AG10803 (cell line): Measurements from ENCODE around the gene UBXN10.

Experiments
- DNase-seq: peaks from one replicate; pipeline ENCODE4 v3.0.0; 2010; ENCODE audit warnings: low read depth
- H3K4me3 ChIP-seq: 2 replicates; pipeline ENCODE4 v1.5.1; 2011; ENCODE audit warnings: mild to moderate bottlenecking, low read length, control low read depth
- TF ChIP-seq, protein P1 (sequence below): conservative IDR thresholded peaks from 2 replicates; pipeline ENCODE4 v1.5.1; 2011; ENCODE audit warnings: mild to moderate bottlenecking, low read length, control low read depth, inconsistent platforms

Gene UBXN10, protein sequence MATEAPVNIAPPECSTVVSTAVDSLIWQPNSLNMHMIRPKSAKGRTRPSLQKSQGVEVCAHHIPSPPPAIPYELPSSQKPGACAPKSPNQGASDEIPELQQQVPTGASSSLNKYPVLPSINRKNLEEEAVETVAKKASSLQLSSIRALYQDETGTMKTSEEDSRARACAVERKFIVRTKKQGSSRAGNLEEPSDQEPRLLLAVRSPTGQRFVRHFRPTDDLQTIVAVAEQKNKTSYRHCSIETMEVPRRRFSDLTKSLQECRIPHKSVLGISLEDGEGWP

DNA sequence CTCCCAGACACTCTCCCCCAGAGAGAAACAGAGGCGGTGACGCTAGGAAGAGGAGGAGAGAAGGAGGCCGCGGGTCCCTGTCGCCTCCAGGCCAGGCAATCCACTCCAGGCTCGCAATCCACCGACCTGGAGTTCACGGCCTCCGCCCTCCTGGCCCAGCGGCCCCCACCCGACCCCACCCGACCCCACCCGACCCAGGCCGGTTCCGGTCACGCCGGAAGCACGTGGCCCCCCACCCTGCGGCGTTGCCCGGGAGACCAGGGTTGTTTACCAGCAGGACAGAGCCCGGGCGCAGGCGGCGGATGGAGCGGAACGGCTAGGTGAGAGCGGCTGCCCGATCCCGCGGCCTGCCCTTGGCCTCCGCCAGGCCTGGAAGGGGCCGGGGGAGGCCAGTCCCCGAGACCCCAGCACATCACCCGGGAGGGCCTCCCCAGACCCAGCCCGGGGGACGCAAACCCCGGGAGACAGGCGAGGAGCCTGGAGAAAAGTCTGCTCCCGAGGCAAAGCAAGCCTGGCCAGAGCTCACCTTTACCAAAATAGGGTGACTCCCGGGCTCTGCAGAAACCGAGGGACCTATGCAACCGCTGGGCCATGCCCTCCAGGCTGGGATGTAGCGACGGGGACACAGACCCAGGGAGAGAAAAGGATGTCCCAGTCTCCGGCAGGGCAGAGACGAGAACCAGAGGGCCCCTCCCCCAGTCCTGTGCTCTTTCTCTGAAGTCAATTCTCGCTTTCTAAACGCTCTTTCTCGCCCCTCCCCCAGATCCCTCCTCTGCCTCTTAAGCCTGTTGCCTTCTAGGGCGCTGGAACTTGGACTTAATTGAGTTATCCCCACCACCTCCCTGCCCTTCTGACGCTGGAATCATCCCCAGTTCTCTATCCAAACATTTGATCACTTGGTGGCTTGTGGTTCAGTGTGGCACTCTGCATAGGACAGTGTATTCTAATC, at the start of gene UBXN10, which contains the start of gene PLA2G2C:
Gene UBXN10 (plus strand): TSS at position 263 of the 949 bp plus-strand sequence. CDS start 4,466 bp downstream, outside the sequence.
Gene PLA2G2C (minus strand): TSS at position 685 of the 949 bp plus-strand sequence. CDS start 9,155 bp downstream, outside the sequence.
- no peak within 1 kb of the TSS for H3K4me3 ChIP-seq
- DNase-seq: no peak
- TF ChIP-seq, protein P1, sequence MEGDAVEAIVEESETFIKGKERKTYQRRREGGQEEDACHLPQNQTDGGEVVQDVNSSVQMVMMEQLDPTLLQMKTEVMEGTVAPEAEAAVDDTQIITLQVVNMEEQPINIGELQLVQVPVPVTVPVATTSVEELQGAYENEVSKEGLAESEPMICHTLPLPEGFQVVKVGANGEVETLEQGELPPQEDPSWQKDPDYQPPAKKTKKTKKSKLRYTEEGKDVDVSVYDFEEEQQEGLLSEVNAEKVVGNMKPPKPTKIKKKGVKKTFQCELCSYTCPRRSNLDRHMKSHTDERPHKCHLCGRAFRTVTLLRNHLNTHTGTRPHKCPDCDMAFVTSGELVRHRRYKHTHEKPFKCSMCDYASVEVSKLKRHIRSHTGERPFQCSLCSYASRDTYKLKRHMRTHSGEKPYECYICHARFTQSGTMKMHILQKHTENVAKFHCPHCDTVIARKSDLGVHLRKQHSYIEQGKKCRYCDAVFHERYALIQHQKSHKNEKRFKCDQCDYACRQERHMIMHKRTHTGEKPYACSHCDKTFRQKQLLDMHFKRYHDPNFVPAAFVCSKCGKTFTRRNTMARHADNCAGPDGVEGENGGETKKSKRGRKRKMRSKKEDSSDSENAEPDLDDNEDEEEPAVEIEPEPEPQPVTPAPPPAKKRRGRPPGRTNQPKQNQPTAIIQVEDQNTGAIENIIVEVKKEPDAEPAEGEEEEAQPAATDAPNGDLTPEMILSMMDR: no peak

DNA sequence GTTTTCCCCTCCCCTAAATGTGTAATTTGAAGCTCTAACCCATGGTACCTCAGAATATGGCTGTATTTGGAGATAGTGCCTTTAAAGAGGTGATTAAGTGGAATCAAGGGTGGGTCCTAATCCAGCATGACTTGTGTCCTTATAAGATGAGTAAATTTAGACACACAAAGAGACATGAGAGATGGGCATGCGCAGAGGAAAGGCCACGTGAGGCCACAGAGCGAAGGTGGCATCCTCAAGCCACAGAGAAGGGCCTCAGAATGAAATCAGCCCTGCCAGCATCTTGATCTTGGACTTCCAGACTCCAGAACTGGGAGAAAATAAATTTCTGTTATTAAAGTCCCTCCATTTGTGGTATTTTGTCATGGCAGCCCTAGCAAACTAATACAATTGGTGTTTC, 49.6 kb upstream of the UBXN10 start:
- no peak overlapping the region for H3K4me3 ChIP-seq
- DNase-seq: no peak
- TF ChIP-seq, protein P1: no peak

DNA sequence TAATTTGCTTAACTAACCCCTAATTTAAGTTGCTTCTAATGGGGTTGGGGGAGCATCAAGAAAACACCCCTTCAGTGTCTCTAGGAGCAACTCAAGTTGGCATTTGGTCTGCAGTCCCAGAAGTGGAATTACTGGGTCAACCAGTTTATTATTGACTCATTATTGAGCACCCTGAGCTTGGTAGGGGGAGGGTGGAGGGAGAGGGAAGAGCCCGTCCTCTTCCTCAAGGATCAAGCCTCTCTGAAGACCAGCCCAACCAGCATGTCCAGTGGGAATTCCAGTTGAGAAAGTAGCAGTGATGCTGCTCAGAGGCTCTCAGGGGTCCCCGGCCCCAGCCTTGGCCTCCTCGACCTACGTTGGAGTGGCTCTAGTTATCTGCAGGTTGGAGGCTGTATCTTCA, 48.8 kb upstream of the UBXN10 start:
- no peak for DNase-seq
- TF ChIP-seq, protein P1: no peak
- H3K4me3 ChIP-seq: no peak overlapping the region

DNA sequence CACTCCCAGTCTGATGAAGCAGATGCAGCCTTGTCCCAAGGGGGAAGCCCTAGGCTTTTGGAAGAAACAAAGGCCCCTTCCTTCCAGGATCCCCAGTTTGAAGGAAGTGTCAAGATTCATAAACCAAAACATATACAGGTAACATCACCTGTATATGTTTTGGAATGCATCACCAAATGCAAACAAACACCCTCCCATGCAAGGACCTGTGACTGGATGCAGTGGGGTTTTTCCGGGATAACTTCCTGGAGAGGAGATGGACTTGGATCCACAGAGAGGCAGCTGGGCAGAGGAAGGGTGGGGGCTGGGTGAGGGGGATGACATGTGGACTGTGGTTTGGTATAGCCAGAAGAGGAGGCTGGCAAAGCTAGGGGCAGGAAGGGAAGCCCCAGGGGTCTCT, 48.3 kb upstream of the UBXN10 start:
- no peak overlapping the region for H3K4me3 ChIP-seq
- no peak for DNase-seq
- TF ChIP-seq, protein P1: no peak

DNA sequence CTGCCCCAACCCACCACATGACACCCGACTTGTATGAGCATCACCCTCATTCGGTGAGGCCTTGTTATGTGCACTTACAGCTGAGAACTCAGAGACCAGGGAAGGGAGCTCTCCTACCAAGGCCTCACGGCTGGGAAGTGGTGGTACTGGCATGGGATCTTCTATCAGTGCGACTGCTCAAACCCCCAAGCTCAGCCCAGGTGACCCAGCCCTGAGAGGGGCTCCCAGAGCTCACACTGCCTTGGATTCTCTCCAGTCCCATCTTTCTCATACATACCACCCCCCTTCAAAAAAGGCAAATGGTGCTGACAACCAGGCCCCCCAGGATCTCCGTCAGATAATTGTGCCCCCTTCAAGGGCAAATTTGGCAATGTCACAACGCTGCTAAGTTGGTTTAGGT, 47.5 kb upstream of the UBXN10 start:
- TF ChIP-seq, protein P1: no peak

DNA sequence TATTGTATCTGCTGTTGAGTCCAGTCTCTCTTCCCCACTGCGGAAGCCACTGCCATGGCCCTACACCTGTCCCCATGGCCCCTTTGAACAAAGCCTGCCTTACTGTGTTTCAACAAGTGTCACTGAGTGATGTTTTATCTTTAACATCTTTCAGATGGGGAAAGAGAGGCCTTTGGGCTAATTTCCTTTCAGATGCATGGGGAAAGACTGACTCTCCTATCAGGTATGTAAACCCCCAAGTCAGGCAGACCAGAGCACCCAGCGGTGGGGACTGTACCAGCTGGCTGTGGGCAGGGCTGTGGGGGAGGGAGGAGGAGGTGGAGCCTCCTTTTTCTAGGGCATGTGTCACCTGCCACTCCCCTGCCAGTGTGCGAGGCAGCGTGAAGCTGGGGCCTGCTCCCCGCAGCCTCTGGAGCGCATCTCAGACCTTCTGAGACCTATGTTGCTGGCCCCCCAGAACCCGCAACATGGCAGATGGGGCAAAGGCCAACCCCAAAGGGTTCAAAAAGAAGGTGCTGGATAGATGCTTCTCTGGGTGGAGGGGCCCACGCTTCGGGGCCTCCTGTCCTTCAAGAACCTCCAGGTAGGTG, 46.8 kb upstream of the UBXN10 start, which contains the start of gene PLA2G2F:
Gene PLA2G2F (plus strand): TSS at position 363 of the 590 bp plus-strand sequence. CDS start 105 bp downstream, at position 468.
- TF ChIP-seq, protein P1: no peak
- DNase-seq: no peak
- no peak within 1 kb of the TSS for H3K4me3 ChIP-seq

More for the DNA sequence above, 47.5 kb upstream of the UBXN10 start:
- no peak for DNase-seq
- H3K4me3 ChIP-seq: no peak overlapping the region
